Measurements from ENCODE around the gene GLIS1.

DNA sequence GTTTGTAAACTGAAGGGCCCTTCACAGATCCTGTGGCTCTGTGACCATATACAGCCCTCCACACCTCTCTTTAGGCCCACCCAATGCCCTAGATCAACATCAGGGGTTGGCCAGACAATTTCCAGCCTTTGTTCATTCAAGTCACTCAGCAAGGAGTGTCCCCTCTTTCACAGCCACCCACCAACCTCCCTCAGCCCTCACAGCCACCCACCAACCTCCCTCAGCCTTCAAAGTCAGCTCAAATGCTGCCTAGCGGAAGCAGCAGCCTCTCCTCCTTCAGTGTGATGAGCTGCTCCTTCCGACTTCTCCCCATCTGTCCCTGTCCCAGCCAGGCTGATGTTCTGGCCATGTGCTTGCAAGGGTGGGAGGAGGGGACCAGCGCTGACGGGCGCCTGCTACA lies 208.4 kb downstream of the GLIS1 start:
- TF ChIP-seq, protein P1, sequence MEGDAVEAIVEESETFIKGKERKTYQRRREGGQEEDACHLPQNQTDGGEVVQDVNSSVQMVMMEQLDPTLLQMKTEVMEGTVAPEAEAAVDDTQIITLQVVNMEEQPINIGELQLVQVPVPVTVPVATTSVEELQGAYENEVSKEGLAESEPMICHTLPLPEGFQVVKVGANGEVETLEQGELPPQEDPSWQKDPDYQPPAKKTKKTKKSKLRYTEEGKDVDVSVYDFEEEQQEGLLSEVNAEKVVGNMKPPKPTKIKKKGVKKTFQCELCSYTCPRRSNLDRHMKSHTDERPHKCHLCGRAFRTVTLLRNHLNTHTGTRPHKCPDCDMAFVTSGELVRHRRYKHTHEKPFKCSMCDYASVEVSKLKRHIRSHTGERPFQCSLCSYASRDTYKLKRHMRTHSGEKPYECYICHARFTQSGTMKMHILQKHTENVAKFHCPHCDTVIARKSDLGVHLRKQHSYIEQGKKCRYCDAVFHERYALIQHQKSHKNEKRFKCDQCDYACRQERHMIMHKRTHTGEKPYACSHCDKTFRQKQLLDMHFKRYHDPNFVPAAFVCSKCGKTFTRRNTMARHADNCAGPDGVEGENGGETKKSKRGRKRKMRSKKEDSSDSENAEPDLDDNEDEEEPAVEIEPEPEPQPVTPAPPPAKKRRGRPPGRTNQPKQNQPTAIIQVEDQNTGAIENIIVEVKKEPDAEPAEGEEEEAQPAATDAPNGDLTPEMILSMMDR (conservative IDR thresholded peaks at IDR 0.05): no peak
- TF ChIP-seq ZFX (IDR thresholded peaks at IDR 0.05): no peak
